HEK293T (cell line): Measurements from ENCODE around the gene LRRC55.

Source experiments
- CTCF ChIA-PET: fragments of 350-600 bp; formaldehyde crosslinking; extraction: SDS; loops from one replicate; lab custom pipeline; 2021; ENCODE audit warnings: antibody characterized with exemption, inconsistent platforms; lab: Yijun Ruan, JAX
- POLR2A ChIA-PET: fragments of 350-600 bp; formaldehyde crosslinking; extraction: SDS; loops from one replicate; lab custom pipeline; 2020; ENCODE audit warnings: antibody characterized with exemption, inconsistent platforms; lab: Yijun Ruan, JAX
- DNase-seq: peaks from one replicate; pipeline ENCODE4 v3.0.0; 2012; ENCODE audit warnings: mixed read lengths; ENCODE audit errors: extremely low spot score
- ARNT ChIP-seq: fragments of 450-650 bp; IDR thresholded peaks from 2 replicates; pipeline ENCODE4 v1.6.1; 2017; ENCODE audit warnings: mild to moderate bottlenecking
- BHLHE40 ChIP-seq: fragments of 450-650 bp; IDR thresholded peaks from 2 replicates; pipeline ENCODE4 v1.6.1; 2016; ENCODE audit warnings: mild to moderate bottlenecking, moderate library complexity, borderline replicate concordance
- CTBP1 ChIP-seq: fragments of 450-650 bp; IDR thresholded peaks from 2 replicates; pipeline ENCODE4 v1.6.1; 2016; ENCODE audit warnings: borderline replicate concordance
- ELF4 ChIP-seq: fragments of 450-650 bp; IDR thresholded peaks from 2 replicates; pipeline ENCODE4 v1.6.1; 2017; ENCODE audit warnings: antibody characterized with exemption
- FOXA1 ChIP-seq: fragments of 450-650 bp; IDR thresholded peaks from 2 replicates; pipeline ENCODE4 v1.6.1; 2016; ENCODE audit warnings: mild to moderate bottlenecking
- FOXK2 ChIP-seq: fragments of 450-650 bp; IDR thresholded peaks from 2 replicates; pipeline ENCODE4 v1.6.1; 2016; ENCODE audit warnings: mild to moderate bottlenecking
- FOXM1 ChIP-seq: fragments of 450-650 bp; IDR thresholded peaks from 2 replicates; pipeline ENCODE4 v1.6.1; 2017; ENCODE audit warnings: mild to moderate bottlenecking, borderline replicate concordance
- HDGF ChIP-seq: fragments of 450-650 bp; IDR thresholded peaks from 2 replicates; pipeline ENCODE4 v1.6.1; 2017; ENCODE audit warnings: antibody characterized with exemption, borderline replicate concordance
- L3MBTL2 ChIP-seq: fragments of 450-650 bp; conservative IDR thresholded peaks from 2 replicates; pipeline ENCODE4 v1.6.1; 2016; ENCODE audit warnings: mild to moderate bottlenecking
- LEF1 ChIP-seq: fragments of 450-650 bp; IDR thresholded peaks from 2 replicates; pipeline ENCODE4 v1.6.1; 2017; ENCODE audit warnings: mild to moderate bottlenecking, borderline replicate concordance
- NFRKB ChIP-seq: fragments of 450-650 bp; IDR thresholded peaks from 2 replicates; pipeline ENCODE4 v1.6.1; 2016; ENCODE audit warnings: mild to moderate bottlenecking, moderate library complexity
- SP1 ChIP-seq: fragments of 450-650 bp; IDR thresholded peaks from 2 replicates; pipeline ENCODE4 v1.6.1; 2017
- SUZ12 ChIP-seq: fragments of 450-650 bp; IDR thresholded peaks from 2 replicates; pipeline ENCODE4 v1.6.1; 2016; ENCODE audit warnings: mild to moderate bottlenecking
- TARDBP ChIP-seq: fragments of 450-650 bp; IDR thresholded peaks from 2 replicates; pipeline ENCODE4 v1.6.1; 2016
- ZNF384 ChIP-seq: fragments of 450-650 bp; IDR thresholded peaks from 2 replicates; pipeline ENCODE4 v1.6.1; 2016
- TF ChIP-seq, protein P1 (sequence below): fragments of 450-650 bp; IDR thresholded peaks from 2 replicates; pipeline ENCODE4 v1.6.1; 2016

LRRC55 gene

DNA sequence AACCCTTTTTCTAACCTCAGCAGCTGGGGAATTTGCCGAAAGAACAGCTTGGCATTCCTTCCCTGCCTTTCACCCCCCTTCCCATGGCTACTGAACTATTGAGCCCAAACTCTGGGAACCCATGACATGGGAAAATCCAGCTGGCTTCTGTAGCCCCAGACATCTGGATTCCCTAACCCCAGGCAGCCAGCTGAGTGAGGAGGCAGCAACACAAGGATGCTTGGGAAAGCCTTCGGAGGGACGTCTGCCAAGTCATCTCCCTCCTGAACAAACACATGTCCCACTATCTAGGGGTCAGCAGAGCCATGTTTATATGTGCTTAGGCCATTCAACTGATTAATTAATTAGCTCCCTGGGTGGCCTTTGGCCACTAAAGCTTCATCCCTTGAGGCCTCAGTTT lies 21.6 kb downstream of the LRRC55 start:
- ChIA-PET POLR2A (no interaction called here), CTCF (no interaction called here)
- DNase-seq, result no peak
- TF ChIP-seq HDGF, result no peak
- TF ChIP-seq SUZ12, result no peak
- TF ChIP-seq ZNF384, result no peak
- no peak for TF ChIP-seq L3MBTL2

DNA sequence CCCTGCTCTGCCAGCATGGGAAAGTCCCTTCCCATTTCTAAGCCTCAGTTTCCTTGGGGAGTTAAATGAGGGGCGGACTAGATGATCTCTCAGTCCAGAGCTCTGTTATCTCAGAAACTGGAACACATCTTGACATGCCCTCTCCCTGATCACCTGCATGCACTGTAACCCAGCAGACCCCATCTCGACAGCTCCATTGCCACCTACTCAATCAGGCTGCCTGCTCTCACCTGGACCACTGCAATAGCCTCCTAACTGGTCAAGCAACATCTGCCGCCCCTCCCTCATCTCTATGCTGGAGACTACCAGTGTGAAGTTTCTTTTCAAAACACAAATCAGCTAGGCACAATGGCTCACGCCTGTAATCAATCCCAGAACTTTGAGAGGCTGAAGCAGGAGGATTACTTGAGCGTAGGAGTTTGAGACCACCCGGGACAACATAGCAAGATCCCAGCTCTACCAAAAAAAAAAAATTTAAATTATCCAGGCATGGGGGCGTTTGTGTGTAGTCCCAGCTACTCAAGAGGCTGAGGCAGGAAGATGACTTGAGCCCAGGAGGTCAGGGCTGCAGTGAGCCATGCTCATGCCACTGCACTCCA lies 22.2 kb downstream of the LRRC55 start:
- ChIA-PET POLR2A (no interaction called here), CTCF (no interaction called here)
- no peak for TF ChIP-seq TARDBP
- no peak for TF ChIP-seq SUZ12
- no peak for TF ChIP-seq SP1
- no peak for TF ChIP-seq HDGF
- TF ChIP-seq BHLHE40, result no peak
- TF ChIP-seq CTBP1, result no peak
- no peak for TF ChIP-seq NFRKB
- TF ChIP-seq ZNF384, result no peak
- no peak for TF ChIP-seq L3MBTL2
- no peak for TF ChIP-seq ARNT
- TF ChIP-seq FOXK2, result no peak
- no peak for TF ChIP-seq FOXA1
- TF ChIP-seq FOXM1, result no peak
- no peak for TF ChIP-seq LEF1
- no peak for DNase-seq

DNA sequence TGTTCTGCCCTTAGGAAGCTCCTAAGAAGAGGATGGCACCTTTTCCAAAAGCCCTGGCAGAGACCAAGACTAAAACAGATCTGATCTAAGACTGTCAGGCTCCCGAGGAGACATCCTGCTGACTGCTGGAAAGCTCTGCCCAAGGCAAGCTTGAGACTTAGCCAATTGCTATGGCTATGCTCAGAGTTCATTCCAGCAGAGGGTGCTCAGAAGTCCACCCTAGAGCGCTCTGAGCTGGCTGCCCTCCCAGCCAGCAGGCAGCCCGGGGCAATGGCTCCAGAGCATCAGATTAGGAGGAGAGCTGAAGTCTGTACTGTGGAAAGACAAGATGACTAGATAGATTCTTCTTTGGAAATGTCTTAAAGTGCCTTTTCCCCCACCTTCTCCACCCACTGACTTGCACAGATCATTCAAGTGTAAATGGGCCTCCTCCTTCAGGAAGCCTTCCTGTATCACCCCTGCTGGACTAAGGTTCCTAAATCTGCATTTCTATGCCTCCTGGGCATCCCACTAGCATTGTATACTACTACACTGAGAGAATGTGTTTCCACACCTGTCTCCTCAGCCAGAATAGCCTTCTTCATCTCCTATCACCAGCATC lies 23.4 kb downstream of the LRRC55 start:
- no peak for TF ChIP-seq HDGF
- no peak for TF ChIP-seq L3MBTL2
- no peak for TF ChIP-seq ZNF384
- TF ChIP-seq, protein P1, sequence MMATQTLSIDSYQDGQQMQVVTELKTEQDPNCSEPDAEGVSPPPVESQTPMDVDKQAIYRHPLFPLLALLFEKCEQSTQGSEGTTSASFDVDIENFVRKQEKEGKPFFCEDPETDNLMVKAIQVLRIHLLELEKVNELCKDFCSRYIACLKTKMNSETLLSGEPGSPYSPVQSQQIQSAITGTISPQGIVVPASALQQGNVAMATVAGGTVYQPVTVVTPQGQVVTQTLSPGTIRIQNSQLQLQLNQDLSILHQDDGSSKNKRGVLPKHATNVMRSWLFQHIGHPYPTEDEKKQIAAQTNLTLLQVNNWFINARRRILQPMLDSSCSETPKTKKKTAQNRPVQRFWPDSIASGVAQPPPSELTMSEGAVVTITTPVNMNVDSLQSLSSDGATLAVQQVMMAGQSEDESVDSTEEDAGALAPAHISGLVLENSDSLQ, result no peak
- TF ChIP-seq CTBP1, result no peak
- no peak for TF ChIP-seq FOXA1
- TF ChIP-seq NFRKB, result no peak
- no peak for DNase-seq
- ChIA-PET CTCF (interaction anchor here (0.7 kb wide), 1 partner anchor 29 kb away, joined by 3 read pairs; no protein-coding TSS in a partner anchor), POLR2A (no interaction called here)

DNA sequence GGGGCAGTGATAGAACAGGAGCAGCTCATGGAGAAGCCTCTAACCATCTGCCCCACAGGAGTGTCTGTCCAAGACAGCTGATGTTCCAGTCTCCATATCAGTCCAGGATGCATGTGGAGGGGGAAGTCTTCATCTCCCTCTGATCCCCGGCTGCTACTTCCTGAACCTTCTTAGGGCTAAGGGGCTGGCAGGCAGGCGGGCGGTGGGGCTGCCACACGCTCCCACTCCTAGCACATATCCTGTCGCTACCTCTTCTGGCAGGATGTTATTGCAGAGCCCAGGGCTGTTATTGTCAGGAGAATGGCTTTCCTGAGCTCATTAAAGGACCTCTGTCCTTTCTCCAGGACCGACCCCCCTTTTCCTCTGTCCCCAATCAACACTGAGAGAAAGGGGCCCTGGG lies 25.4 kb downstream of the LRRC55 start:
- ChIA-PET CTCF (no interaction called here), POLR2A (no interaction called here)
- TF ChIP-seq SUZ12 (no peak), HDGF (no peak), L3MBTL2 (no peak), LEF1 (no peak)
- no peak for DNase-seq

DNA sequence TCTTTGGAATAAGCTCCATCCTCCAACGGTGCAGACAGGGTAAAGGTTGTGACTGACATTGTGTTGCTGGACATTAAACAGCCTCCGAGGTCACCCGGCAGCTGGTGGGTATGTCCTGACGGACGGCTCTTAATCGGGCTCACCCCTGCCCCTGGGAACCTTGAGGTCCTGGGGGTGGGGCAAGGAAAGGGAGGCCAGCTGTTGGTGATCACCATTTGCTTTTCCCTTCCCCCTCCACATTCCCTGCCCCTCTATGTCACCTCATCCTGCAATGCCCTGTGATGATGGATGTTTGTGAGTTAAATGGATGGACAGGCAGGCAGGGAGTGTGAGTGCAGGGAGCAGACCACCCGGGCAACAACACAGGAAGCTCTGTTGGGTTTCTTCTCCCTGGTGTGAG lies 29.0 kb downstream of the LRRC55 start:
- POLR2A ChIA-PET, result no interaction called here
- DNase-seq, result no peak
- CTCF ChIA-PET, result no interaction called here
- TF ChIP-seq NFRKB (no peak), SP1 (no peak), BHLHE40 (no peak), ELF4 (no peak), ZNF384 (no peak), SUZ12 (no peak), HDGF (no peak), FOXM1 (no peak), L3MBTL2 (no peak), TARDBP (no peak), FOXA1 (no peak), CTBP1 (no peak), ARNT (no peak)
- TF ChIP-seq, protein P1, result no peak

DNA sequence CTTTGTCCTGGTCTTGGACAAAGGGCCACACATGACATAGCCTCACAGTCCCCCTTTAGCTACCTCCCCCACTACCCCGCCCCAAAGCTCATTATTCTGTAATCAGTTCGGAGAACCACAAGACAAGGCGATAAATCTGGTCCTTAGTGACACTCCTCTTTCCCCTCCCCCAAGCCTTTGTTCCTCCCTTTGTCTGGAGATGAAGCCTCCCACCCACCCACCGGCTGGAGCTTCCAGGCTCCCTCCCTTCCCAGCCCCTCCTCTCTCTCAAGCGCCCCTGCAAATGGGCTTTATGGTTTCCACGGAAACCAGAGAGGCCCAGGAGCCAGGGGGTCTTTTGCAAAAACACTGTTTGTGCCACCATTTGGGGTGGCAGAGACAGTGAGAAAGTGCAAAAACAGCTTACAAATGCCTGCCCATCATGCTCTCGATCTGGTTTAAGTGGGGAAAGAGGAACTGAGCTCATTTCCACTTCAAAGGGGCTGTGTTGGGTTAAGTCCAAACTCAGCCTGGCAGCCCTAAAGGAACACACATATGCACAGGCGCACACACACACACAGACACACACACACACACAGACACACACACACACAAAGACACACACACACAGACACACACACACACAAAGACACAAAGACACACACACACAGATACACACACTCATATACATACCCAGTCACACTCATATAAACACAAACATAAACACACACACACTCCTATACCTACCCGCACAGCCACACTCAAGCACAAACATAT lies 31.8 kb downstream of the LRRC55 start:
- ChIA-PET CTCF (interaction anchor here (1.3 to 1.4 kb wide), 2 partner anchors 35 to 36 kb away, joined by 3 to 5 read pairs; no protein-coding TSS in a partner anchor), POLR2A (no interaction called here)
- DNase-seq, result no peak
- TF ChIP-seq ELF4, result no peak
- TF ChIP-seq FOXK2, result no peak
- TF ChIP-seq SUZ12, result no peak
- TF ChIP-seq, protein P1, result no peak
- TF ChIP-seq FOXM1, result no peak
- TF ChIP-seq BHLHE40, result no peak
- TF ChIP-seq LEF1, result no peak
- no peak for TF ChIP-seq HDGF
- no peak for TF ChIP-seq ZNF384
- TF ChIP-seq NFRKB, result no peak
- no peak for TF ChIP-seq L3MBTL2
- TF ChIP-seq SP1, result no peak
- TF ChIP-seq TARDBP, result no peak
- TF ChIP-seq CTBP1, result no peak
